Activated CD8-positive, alpha-beta memory T cell treated with anti-CD3 and anti-CD28 coated beads, Interleukin-2, amount 50 U/mL, for 48 hours (primary cell): ENCODE data around the gene COX7B2.

ENCODE experiments used
- DNase-seq: peaks from one replicate; pipeline ENCODE4 v3.0.0-alpha.2; 2020

Gene COX7B2, protein sequence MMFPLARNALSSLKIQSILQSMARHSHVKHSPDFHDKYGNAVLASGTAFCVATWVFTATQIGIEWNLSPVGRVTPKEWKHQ

DNA sequence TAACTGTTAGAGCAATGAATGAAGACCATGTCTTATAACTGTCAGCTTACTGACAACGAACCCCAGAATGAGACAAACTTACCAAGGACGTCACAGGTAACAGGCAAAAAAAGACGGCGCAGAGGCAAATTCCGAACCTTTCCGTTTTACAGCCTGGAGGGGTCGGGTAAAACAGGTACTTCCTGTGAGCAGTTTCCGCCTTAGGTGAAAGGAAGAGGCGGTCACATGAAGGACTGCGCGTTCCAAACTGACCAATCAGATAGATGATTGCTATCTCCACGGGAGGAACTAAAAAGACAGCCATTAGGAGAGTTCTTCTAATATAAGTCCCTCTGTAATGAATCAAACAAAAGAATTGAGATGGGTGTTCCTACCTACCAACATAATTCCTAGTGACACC, at the start of gene COX7B2:
Gene COX7B2, minus strand, starts transcription at position 168 of the 400 bp plus-strand sequence. CDS start 174,053 bp downstream, outside the sequence.
- no peak for DNase-seq

DNA sequence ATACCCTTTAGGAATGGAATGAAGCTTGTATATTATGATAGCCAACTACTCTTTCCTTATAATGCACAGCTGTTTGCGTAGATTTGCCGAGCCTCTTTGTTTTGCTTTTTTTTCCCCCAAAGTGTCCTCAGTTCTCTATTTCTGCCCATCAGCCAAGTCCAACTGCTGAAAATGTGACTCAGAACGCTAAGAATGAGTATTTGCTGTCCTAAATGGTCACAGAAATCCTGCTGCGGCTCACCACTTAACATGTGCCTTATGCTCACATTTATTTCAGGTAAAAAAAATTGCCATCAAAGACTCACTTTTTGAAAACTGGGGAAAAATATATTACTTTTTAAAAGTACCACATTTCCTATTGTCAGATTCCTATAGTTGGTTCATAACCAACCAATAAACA, 47.4 kb upstream of the COX7B2 start:
- DNase-seq, result no peak

DNA sequence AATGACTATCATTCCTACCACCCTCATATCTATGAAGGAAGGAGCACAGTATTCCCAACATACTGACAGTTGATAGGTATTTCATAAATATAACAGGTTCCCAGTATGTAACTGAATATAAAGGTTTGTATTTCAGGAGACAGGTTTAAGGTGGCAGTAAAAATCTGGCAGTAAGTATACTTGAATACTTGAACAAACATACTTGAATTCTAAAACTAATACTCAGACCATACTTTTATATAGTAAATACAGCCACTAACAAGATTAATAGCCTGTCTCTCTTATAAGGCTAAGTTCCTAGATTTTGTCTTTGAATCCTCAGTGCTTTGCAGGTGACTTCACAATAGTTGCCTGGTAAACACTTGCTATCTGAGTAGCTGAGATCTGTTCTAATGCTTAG, 46.6 kb upstream of the COX7B2 start:
- no peak for DNase-seq

DNA sequence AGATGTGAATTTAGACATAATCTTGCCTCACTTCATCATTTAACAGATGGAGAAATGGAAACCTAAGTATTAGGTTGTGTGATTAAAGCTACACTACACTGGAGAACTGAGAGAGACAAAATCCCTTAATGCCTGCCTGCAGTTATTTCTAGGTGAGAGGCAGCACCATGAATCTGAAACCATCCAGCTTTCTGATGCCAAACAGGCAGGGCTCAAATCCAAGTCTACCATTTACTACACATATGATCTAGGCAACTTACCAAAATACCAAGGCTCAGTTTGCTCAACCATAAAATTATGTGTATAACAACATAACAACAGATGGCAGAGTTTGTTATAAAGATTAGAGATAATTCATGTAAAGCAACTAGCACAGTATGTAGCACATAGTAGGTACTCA, 45.6 kb upstream of the COX7B2 start:
- no peak for DNase-seq

DNA sequence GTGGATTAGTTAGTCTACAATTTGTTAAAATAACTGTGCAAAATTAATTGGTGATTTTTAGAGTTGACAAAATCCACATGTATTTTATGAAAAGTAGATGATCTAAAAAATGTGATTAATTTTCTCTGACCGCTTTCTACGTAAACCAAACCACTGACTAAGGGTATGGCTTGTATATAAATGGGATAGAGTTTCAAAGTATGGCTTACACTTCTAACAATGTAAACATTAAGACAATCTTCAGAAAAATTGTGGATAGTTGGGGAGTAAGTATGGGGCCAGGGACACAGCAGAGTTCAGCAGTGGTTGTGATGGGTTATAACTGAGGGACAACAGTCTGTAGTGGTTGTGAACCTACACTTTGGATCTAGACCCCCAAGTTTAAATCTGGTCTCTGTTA, 44.5 kb upstream of the COX7B2 start:
- no peak for DNase-seq

DNA sequence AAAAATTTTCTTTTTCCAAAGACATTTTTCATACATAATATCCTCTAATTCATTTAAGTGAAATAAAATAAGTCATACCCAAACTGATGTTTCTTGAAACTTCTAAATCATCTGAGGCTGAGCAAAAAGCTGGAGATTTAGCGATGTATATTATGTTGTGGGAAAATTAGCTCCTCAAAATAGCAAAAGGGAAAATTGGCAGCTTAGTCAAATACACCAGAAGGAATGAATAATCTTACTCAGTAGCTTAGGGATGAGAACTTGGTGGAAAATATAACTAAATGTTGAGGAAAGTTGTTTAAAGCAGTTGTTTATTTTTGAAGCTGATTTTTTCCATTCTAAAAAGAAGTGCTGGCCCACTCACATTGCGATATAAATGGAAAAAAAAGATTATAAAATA, 43.4 kb upstream of the COX7B2 start:
- no peak for DNase-seq

DNA sequence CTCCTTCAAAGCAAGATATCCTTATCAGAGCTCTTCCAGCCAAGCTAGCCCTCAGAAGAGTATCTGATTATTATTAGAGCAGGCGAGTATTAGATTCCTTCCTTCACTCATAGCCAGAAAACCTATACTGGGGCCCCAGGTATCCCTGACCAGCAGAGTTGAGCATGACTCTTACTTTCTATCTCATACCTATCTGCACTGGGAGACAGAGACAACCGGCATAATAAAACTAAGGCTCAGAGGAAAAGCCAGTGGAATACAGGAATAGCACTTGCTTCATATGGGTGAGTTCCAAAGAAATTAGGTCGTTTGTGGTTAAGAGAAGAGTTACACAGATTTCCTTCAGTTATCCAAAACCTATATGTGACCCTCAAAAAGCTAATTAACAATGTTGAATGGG, 41.8 kb upstream of the COX7B2 start:
- DNase-seq, result no peak

DNA sequence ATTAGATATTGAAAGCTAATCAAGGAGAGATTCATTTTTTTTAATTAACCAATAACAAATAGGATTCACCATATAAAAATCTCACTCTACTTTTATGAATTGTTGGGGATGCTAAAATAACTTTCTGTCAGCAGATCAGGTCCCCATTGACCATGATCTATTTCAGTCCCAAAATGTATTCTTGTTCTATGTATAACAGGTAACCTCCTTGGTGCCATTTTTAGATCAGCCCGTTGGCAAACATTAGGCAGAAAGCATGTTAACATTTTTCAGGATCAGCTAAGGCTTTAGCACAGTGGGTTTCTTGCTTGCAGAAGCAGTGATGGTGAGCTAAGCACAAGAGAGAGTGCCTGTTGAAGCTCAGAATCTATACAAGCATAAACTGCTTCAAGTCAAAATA, 40.8 kb upstream of the COX7B2 start:
- no peak for DNase-seq

DNA sequence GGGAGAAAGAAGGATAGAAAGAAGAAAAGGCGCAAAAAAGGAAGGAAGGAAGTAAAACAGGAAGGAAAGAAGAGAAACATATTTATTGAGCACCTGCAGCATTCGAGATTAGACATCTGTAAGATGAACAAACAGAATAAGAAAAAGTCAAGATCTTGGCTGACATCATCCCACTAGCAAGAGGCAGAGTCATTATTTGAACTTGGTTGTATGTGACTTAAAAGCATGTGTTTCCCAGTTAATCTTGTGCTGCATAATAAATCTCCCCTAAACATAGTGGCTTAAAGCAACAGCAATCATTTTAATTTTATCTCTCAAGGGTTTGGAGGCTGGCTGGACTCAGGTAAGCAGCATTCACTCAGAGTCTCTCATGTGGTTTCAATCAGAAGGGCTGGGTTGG, 38.5 kb upstream of the COX7B2 start:
- DNase-seq, result no peak

DNA sequence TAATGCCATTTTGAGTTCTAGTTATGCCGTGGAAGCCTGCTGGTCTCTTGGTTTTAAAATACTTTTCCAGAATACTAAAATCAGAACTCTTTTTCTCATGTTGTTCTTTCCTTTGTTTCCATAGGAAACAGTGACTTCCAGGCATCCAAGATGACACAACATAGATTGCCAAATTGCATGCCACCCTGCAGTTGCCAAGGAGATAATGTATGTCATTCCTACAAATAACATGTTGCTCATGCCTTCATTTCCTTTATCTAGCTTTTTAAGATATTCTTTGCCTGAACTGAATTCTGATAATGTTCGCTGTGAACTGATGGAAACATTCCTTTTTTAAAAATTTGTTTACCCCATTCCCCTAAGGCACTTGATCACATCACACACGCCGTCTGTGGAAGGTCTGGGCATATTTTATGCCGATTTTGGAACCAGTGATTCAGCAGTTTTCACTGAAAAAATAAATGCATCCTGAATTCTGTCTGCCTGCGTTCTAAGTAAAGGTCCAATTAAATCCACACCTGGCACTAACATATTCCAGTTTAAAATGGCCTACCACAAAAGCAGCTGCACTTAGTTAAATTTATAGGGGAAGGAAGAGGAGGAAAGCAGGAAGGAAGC, 38.0 kb upstream of the COX7B2 start:
- DNase-seq, result no peak

DNA sequence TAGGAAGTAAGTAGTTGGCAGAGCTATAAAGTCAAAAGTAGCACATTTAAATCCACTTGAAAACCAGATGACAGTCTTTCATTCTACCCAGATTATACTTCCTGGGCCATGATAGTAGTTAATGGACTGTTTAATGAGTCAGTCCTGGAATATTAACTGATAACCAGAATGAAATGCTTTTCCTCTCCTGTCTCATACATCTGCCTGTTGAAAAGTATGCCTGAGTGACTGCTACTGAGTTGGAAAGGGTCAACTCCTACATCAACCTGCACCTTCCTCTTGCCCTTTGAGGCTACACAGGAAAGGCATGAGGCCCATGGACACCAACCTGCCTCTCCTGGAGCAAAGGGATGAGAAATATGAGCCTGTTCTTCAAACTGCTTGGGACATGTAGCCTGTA, 36.0 kb upstream of the COX7B2 start:
- no peak for DNase-seq

DNA sequence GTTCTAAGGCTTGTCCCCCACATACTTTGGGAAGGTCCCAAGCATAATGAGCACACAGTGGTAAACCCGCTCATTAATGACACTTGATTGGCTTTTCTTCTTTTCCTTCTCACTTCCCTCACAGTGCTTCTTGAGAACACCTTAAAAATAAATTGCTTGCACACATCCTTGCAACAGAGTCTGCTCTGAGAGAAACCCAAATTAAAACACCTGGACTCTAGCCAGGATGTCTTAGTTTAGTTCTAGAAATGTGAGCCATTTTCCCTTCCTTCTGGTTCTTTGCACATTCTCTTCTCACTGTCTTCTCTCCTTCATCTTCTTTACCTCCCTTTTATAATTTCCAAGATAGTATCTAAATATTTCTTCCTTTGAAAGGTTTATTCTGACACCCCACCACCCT, 35.3 kb upstream of the COX7B2 start:
- no peak for DNase-seq

DNA sequence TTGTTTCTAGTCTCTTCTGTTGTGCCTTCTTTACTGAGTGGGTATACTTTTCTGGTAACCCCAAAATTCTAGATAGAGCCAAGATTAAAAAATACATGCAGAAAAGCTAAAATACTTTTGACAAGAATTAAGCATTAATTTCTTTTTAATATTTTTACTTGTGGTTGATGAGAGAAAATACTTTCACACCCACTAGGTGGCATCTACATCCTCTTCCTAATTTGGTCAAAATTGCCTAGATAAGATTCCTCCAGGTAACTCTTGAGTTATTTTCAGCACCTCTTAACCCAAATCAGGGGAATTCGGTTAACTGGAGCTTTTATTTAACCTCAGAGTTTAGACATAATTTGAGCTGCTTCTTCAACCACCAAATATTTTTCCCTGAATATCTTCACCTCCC, 28.4 kb upstream of the COX7B2 start:
- DNase-seq, result no peak

DNA sequence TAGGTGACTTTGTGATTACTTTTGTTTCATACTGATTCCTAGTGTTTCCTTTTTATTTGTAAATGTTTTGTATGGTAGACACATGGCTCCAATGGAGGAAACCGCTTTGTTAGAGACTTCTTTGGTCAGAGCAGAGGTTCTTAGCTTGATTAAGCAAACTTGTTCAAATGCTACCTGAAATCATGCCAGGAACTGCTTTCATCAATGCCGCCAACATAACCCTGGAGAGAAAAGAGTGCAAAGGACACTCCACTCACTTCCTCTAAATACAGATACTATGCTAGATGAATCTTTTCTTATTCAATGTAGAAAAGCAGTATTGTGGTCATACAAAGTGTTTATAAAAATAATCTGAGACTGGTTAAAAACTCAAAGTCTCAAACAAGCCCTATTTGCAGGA, 25.7 kb upstream of the COX7B2 start:
- no peak for DNase-seq

DNA sequence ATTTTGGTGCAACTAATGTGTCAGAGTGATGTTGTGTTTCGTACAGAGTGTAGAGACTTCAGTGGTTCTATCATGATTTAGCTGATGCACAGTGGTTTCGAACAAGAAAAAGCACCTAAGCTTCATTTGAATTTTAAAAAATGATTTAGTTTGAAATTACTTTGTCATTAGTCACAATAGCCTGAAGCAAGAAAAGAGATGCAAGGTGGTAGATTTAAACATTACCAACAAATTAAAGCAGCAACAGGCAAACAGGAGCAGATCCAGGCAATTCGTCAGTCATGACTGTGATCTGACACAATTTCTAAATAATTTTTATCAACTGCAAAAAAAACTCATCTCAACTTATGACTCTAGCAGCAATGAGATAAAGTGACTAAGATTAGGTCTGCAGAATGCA, 24.6 kb upstream of the COX7B2 start:
- DNase-seq, result no peak

DNA sequence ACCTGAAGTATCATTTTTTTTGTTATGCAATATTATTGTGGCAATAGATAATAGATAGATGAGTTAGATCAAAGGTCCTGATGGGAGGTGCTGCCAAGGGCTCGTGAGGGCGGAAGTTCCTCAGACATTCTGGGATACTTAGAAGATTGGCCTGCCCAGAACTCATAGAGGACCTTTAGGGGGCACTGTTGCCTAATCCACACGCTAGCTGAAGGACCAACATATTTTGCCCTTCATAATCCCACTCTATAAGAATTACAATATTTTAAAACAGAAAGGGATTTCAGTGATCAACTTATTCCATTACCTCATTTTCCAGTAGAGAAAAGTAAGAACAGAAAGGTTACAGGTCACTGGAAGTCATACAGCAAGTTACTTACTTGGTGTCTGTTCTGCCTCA, 22.9 kb upstream of the COX7B2 start:
- no peak for DNase-seq

DNA sequence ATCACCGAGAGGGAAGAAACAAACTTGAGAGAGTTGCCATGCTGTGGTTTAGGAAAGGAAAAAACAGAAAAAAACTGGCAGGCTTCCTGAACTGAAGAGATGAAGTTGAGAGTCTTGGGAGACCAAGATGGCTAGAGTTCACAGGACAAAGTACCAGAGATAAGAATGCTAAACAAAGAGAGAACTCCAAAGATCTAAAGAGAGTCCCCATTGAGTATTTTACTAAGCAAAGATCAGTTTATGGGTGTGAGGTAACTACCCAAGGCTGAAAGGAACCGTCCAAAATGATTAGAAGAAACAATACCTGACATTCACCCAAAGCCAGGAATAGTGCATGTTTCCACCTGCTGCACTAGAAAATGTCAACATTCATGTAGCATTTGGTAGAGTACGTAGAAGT, 21.8 kb upstream of the COX7B2 start:
- DNase-seq, result no peak

DNA sequence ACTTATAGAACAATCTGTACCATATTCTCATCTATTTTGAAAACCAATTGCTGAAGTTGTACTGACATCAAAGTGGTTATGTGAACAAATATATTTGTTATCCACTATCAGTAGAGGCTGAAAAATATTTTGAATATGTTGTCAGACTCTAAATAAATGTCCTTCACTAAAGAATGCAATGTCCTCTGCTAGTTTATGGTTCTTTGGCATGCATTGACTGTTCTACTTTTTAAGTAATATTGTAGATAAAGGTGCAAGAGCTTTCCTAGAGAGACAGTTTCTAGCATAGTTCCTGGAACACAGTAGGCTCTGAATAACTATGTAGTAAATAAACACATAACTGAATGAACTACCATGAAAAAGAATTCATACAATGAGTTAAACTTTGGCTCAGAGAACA, 18.2 kb upstream of the COX7B2 start:
- DNase-seq, result no peak

DNA sequence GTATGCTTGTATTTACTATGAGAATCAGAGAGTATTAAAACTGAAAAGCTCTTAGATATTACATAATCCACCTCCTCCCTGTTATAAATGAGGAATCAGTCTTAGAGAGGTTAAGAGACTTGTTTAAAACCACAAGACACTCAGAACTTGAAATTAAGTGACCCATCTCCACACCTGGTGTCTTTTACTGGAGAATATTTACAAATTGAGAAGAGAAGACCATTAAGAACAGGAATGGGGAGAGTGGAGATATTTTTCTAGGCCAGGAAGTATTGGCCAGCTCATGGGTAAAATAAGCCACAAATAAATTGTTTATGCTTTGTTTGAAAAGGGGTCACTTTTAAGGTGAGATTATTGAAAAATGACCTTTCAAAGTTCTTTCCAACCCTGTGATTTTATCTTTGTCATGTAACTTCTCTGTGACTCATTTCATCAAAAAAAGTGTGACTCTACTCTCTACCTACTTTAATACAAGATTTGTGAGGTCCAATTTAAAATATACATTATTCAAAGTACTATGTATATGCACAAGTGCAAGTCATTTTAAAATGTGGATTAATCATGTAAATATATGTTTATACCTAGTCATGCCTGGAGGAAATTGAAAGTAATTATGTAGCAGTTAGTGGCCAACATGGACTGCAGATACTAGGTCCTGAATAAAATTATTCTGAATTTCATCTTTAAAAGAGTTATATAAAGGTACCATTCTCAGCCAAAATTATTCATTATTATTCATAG, 15.9 kb upstream of the COX7B2 start:
- DNase-seq, result no peak

DNA sequence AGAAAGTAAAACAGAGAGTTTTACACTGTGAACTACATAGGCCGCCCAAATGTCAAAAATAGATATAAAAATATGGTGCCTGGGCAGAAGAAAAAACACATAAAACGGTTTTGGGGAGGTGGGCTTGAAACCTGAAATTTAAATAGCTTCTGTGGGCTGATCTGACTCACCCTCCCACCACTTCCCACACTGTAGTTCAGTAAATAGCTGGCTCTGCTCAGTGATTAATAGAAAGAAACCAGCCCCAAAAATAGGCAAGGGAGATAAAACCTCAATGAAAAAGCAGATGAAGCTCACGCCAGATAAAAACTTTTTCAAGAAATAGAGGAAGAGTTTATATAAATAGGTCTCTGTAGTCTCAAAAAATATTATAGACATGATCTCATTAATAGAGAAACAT, 13.2 kb upstream of the COX7B2 start:
- no peak for DNase-seq

DNA sequence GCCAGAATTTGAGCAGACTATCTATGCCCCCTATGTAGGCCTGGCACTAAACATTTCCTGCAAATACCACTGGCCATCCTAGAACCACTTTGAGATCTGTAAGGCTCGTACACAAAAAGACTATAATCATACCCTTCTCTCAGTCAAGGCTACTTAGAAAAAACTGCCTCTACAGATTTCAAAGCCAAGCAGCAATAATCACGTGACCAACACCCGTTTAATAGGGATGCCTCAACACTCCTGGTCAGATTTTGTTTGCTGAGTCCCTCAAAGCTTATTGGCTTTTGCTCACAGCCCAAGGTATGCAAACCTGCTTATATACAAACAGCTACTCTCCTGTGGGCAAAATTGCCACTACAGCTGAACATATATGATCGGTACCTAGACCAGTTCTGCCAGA, 897 bp downstream of the COX7B2 start:
- no peak for DNase-seq

DNA sequence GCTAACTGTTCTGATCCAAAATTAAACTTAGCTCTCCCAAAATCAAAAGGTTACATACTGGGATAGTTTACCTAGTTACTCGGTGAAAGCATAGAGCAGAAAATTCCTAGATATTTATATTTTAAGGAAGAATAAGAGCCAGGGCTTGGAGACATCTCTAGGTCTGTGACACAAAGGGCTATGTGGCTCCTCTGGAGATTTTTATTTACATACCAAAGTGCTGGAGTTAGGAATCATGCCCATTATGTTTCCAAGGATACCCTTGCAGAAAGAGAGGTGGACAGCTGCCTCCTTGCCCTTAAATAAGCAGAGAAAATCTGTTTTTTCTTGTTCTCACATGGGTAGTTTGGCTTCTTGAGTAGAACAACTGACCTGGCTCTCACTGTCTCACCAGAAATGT, 9.0 kb downstream of the COX7B2 start:
- no peak for DNase-seq

DNA sequence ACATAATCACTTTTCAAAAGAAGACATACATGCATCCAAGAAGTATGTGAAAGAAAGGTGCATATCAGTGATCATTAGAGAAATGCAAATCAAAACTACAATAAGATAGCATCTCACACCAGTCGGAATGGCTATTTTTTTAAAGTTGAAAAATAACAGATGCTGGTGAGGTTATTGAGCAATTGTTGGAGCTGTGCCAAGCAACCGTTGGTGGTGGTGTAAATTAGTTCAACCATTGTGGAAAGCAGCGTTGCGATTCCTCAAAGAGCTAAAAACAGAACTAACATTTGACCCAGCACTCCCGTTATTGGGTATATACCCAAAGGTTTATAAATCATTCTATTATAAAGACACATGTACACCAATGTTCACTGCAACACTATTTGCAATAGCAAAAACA, 14.2 kb downstream of the COX7B2 start:
- DNase-seq, result no peak

DNA sequence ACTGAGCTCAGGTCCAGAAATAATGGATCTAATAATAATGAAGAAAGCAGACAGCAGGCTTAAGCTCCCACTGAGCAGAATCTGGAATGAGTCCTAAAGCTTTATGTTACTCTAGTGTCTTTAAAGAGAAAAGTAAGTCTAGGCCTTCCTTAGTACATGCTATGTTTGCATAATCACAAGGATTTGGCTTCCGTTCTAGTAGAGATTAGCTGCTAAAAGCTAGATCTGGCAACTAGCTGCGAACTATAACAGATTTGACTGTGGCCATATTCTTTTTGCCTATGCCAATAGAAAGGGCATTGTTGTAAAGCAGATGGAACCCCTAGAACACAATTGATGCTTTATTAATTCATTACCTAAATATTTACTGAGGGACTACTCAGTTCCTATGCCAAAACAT, 19.0 kb downstream of the COX7B2 start:
- DNase-seq, result no peak

DNA sequence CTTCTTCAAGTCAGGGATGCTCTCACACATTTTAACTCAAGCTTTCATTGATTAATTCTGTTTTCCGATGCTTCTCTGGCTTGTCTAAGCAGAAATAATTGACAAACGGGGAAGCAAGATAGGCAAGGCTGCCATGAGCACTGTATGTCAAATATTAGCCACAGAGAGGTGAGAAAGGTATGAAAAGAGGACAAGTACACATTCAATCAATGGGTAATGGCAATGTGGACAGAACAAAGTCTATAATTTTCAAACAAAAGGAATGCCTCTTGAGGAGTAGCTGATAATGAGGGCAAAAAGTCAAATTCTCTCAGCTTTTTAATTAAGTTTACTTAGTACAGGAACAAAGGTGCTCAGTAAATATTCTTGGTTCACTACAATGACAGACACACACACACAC, 19.6 kb downstream of the COX7B2 start:
- no peak for DNase-seq
